K562 (cell line): ENCODE measurements around the gene CHMP2A. TPM values are rescaled to one million over a fixed set of nuclear protein-coding genes. Genes with fewer than 3 reads are reported as not detected.
A peak's percentile ranks its signal among the peaks of the same experiment; 100 is the strongest.

Source experiments
- ATAC-seq: fragments of 200-7000 bp; cut with Tn5 transposase; 3 replicates; pipeline ENCODE4 v1.9.1; 2020; ENCODE audit warnings: moderate library complexity
- BruUV-seq: library from RNA; stranded (reverse); fragments of 400-500 nt; replicated peaks from 2 replicates; lab custom pipeline; 2021; lab: Mats Ljungman, UMichigan
- CTCF ChIA-PET: fragments of 300-600 bp; formaldehyde crosslinking; extraction: SDS; loops from one replicate; lab custom pipeline; 2021; ENCODE audit warnings: low intra/inter-chr PET ratio; lab: Yijun Ruan, JAX
- POLR2A ChIA-PET: fragments of 300-600, 350-650 bp; sonication (Branson Sonifier 250); formaldehyde crosslinking; extraction: SDS; loops from one replicate; lab custom pipeline; 2021; ENCODE audit warnings: antibody characterized with exemption, inconsistent platforms; lab: Yijun Ruan, JAX
- DNase-seq, 4 experiments: peaks; one replicate each; pipeline versions ENCODE4 v3.0.0 to v3.0.0-alpha.2; 2011 to 2018; ENCODE audit warnings: low spot score in 3 of 4, mixed read lengths in 3 of 4; ENCODE audit errors: extremely low read depth in 1 of 4
- FAIRE-seq: peaks from 2 replicates; lab custom pipeline; 2011; peaks lifted over from hg19 to GRCh38; lab: Jason Lieb, UNC
- H2AFZ ChIP-seq: 2 replicates; pipeline ENCODE4 v1.6.0; 2011; ENCODE audit warnings: low read depth, low read length, control low read depth, inconsistent platforms
- H3K27ac ChIP-seq: fragments of 200-600 bp; 3 replicates; pipeline ENCODE4 v1.8.0; 2011; ENCODE audit warnings: low read depth, mild to moderate bottlenecking, control low read depth, inconsistent platforms, low read length, moderate library complexity, mixed read lengths; ENCODE audit errors: extremely low read depth
- H3K27me3 ChIP-seq, 2 experiments: fragments of 300-600 bp in 1 of 2; 2 replicates in 1 of 2; 3 replicates in 1 of 2; pipeline versions ENCODE4 v1.6.0 to v1.8.0; 2011; ENCODE audit warnings: inconsistent platforms in 2 of 2, low read length in 2 of 2, mild to moderate bottlenecking in 1 of 2, mixed read lengths in 1 of 2, moderate library complexity in 1 of 2; ENCODE audit not compliant: control insufficient read depth in 2 of 2, insufficient read depth in 2 of 2
- H3K36me3 ChIP-seq: fragments of 300-600 bp; 3 replicates; pipeline ENCODE4 v1.8.0; 2011; ENCODE audit warnings: mild to moderate bottlenecking, low read length, inconsistent platforms; ENCODE audit not compliant: control insufficient read depth, insufficient read depth
- H3K4me1 ChIP-seq, 2 experiments: fragments of 200-600 bp in 1 of 2; replicated peaks in 1 of 2; 2 replicates in 1 of 2; 3 replicates in 1 of 2; pipeline versions ENCODE4 v1.5.1 to v1.8.0; 2011; ENCODE audit warnings: inconsistent platforms in 2 of 2, low read length in 2 of 2, mild to moderate bottlenecking in 1 of 2, mixed read lengths in 1 of 2, moderate library complexity in 1 of 2; ENCODE audit not compliant: control insufficient read depth in 2 of 2, insufficient read depth in 2 of 2
- H3K4me2 ChIP-seq: 2 replicates; pipeline ENCODE4 v1.6.1; 2011; ENCODE audit warnings: low read length, control low read depth, inconsistent platforms, mixed read lengths; ENCODE audit not compliant: insufficient read depth
- H3K4me3 ChIP-seq: fragments of 200-600 bp; sonication (generic), shearing (Covaris generic); 2 replicates; pipeline ENCODE4 v1.5.1; 2016; ENCODE audit warnings: control low read depth, inconsistent platforms
- H3K79me2 ChIP-seq: fragments of 200-600 bp; 3 replicates; pipeline ENCODE4 v1.8.0; 2011; ENCODE audit warnings: low read length, inconsistent platforms; ENCODE audit not compliant: control insufficient read depth, insufficient read depth
- H3K9ac ChIP-seq, 2 experiments: 2 replicates each; pipeline versions ENCODE4 v1.6.0 to v1.6.1; 2011; ENCODE audit warnings: low read depth in 2 of 2, low read length in 2 of 2, control low read depth in 1 of 2, inconsistent platforms in 1 of 2, mild to moderate bottlenecking in 1 of 2, mixed read lengths in 1 of 2; ENCODE audit not compliant: insufficient read depth in 1 of 2
- H3K9me1 ChIP-seq: one replicate; pipeline ENCODE4 v1.6.0; 2011; ENCODE audit warnings: inconsistent platforms, mild to moderate bottlenecking, low read length, moderate library complexity; ENCODE audit not compliant: control insufficient read depth, insufficient read depth
- H3K9me3 ChIP-seq: replicated peaks from 2 replicates; pipeline ENCODE4 v1.5.1; 2011; ENCODE audit warnings: low read depth, low read length, inconsistent platforms; ENCODE audit not compliant: control insufficient read depth, insufficient read depth
- H4K20me1 ChIP-seq: replicated peaks from 2 replicates; pipeline ENCODE4 v1.6.1; 2011; ENCODE audit warnings: low read length, inconsistent platforms, mixed read lengths; ENCODE audit not compliant: control insufficient read depth, insufficient read depth
- DACH1 ChIP-seq: fragments of 450-650 bp; IDR thresholded peaks from 2 replicates; pipeline ENCODE4 v1.6.1; 2018; ENCODE audit not compliant: partially characterized antibody
- FOSL1 ChIP-seq: fragments of 200-800 bp; sonication (Bioruptor generic); conservative IDR thresholded peaks from 2 replicates; pipeline ENCODE4 v1.6.1; 2016; ENCODE audit warnings: missing genetic modification characterization, missing compliant biosample characterization
- FOXJ3 ChIP-seq: sonication (generic); formaldehyde crosslinking; IDR thresholded peaks from 2 replicates; pipeline ENCODE4 v1.4.0; 2020; ENCODE audit warnings: mild to moderate bottlenecking, missing genetic modification reagents
- KAT2B ChIP-seq: IDR thresholded peaks from one replicate; pipeline ENCODE4 v1.6.1; 2012; ENCODE audit warnings: low read depth, mild to moderate bottlenecking, control low read depth, inconsistent platforms, low read length, moderate library complexity
- KLF16 ChIP-seq: IDR thresholded peaks from 2 replicates; pipeline ENCODE4 v1.6.1; 2016; ENCODE audit warnings: antibody characterized with exemption
- NCOA1 ChIP-seq: fragments of 450-650 bp; IDR thresholded peaks from 2 replicates; pipeline ENCODE4 v1.6.1; 2016; ENCODE audit warnings: low read depth
- ZNF316 ChIP-seq: fragments of 450-650 bp; IDR thresholded peaks from 2 replicates; pipeline ENCODE4 v1.6.1; 2016
- ZNF445 ChIP-seq: fragments of 250-450 bp; sonication (Bioruptor Pico); IDR thresholded peaks from 2 replicates; pipeline ENCODE4 v1.4.0; 2020; ENCODE audit warnings: low read depth, mild to moderate bottlenecking, moderate library complexity
- WGBS: fragments of 100-300 bp; shearing (Covaris generic); methylation state at CpG from one replicate; pipeline ENCODE4 v1.1.6; 2016; ENCODE audit warnings: low coverage, mixed read lengths; ENCODE audit not compliant: insufficient coverage; ENCODE audit errors: missing lambda C conversion rate; 5-methylcytosine and 5-hydroxymethylcytosine counted together
- in situ Hi-C: fragments of 300-500 bp; cut with MboI; formaldehyde crosslinking; loops from 4 replicates; pipeline ENCODE4 v1.15.0; 2018; ENCODE audit warnings: inconsistent platforms, mixed read lengths
- intact Hi-C: fragments of 100-400 bp; cut with micrococcal nuclease; formaldehyde crosslinking; loops from 2 replicates; pipeline ENCODE4 v1.14.2; 2022
- polyA plus RNA-seq, 8 experiments: library from polyadenylated mRNA; depleted of rRNA in 4 of 8; stranded (reverse) in 5 of 8; unstranded in 3 of 8; fragments of >200 nt; fragmentation: Nextera tagmentation in 2 of 8; fragmentation: Illumina TruSeq in 1 of 8; extraction: Ambion mirVana in 2 of 8; extraction: Trizol in 1 of 8; gene quantifications; 2 replicates each; pipeline versions ENCODE4 v1.2.1 to v1.2.3, GENCODE V29; 2011 to 2014; ENCODE audit warnings: inconsistent platforms in 1 of 8, missing spikeins in 1 of 8
- total RNA-seq, 7 experiments: library from RNA; depleted of rRNA in 6 of 7; stranded (reverse); fragments of >200 nt in 6 of 7; fragmentation: Illumina TruSeq in 2 of 7; extraction: Trizol in 2 of 7; gene quantifications; 2 replicates each; pipeline versions ENCODE4 v1.2.1 to v1.2.3, GENCODE V29; 2011 to 2021; ENCODE audit warnings: low replicate concordance in 1 of 7
- TF ChIP-seq, protein P1 (sequence below): fragments of 250-450 bp; sonication (Bioruptor Pico); IDR thresholded peaks from 2 replicates; pipeline ENCODE4 v1.5.0; 2022; ENCODE audit warnings: mild to moderate bottlenecking
- TF ChIP-seq, protein P2 (sequence below): fragments of 450-650 bp; IDR thresholded peaks from 2 replicates; pipeline ENCODE4 v1.6.1; 2018; ENCODE audit warnings: mild to moderate bottlenecking, low read depth; ENCODE audit not compliant: partially characterized antibody

Gene CHMP2A
- total and polyA plus RNA-seq, 9 of the 15 experiments (the other 6 are each of a cell fraction or from before 2014, with no cell fraction given): 57.6 to 159 (median 87.2) TPM

DNA sequence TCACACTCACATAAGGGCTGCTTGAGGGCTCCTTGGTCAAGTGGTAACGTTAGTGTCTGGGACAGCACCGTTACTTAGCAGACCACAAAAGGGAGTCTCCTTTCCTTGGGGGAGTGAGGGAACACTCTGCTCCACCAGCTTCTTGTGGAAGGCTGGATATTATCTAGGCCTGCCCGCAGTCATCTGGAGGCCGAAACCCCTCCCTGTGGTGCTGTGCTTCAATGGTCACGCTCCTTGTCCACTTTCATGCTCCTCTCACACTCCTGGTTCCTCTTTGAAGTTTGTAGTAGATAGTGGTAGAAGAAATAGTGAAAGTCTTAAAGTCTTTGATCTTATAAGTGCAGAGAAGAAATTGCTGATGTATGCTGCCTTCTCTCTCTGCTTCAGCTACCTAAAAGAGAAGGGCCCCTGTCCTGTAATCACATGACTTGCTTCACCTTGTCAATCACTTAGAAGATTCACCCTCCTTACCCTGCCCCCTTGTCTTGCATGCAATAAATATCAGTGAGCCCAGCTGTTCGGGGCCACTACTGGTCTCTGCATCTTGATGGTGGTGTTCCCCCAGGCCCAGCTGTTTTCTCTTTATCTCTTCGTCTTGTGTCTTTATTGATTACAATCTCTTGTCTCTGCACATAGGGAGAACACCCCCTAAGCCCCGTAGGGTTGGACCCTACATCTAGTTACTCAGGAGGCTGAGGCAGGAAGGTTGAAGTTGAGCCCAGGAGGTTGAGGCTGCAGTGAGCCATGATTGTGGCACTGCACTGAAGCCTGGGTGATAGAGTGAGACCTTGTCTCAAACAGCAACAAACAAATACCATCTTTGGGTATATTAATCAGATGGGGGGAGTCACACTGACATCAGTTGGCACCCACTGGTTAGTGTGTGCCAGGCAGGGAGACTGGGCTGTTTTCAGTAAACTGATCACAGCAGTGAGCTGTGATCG is 29.9 kb upstream of the CHMP2A start (continued):
- TF ChIP-seq, protein P1, sequence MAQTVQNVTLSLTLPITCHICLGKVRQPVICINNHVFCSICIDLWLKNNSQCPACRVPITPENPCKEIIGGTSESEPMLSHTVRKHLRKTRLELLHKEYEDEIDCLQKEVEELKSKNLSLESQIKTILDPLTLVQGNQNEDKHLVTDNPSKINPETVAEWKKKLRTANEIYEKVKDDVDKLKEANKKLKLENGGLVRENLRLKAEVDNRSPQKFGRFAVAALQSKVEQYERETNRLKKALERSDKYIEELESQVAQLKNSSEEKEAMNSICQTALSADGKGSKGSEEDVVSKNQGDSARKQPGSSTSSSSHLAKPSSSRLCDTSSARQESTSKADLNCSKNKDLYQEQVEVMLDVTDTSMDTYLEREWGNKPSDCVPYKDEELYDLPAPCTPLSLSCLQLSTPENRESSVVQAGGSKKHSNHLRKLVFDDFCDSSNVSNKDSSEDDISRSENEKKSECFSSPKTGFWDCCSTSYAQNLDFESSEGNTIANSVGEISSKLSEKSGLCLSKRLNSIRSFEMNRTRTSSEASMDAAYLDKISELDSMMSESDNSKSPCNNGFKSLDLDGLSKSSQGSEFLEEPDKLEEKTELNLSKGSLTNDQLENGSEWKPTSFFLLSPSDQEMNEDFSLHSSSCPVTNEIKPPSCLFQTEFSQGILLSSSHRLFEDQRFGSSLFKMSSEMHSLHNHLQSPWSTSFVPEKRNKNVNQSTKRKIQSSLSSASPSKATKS (CRISPR knock-in tag): no peak
- TF ChIP-seq ZNF316: peak; percentile 41

DNA sequence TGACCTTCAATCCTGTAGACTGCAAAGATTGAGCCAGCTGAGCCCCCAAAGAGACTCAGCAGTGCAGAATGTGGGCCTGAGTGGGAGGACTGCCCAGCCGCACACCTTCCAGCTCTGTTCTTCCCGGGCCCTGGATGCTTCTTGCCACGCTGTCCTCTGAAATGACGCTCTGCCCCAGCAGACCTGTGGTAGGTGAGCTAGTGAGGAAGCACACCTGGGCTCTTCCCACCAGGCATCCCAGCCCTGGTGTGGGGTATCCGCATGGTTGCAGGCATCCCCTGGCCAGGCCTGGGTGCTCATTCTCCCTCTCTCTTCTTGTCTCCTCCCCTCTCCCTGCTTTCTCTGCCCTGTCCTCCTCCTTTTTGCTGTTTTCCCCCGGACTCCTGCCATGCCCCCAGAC is 28.1 kb upstream of the CHMP2A start:
- peaks cover 33% of the 10 kb centered on the region for H3K79me2 ChIP-seq
- H3K9me1 ChIP-seq: no peaks in the 10 kb centered on the region
- H3K27ac ChIP-seq: no peak overlapping the region; the same call in 2 of the 3 replicates
- no peak overlapping the region for H3K4me3 ChIP-seq
- H3K4me2 ChIP-seq: no peak overlapping the region
- H4K20me1 ChIP-seq: no peaks in the 10 kb centered on the region
- no peak for FAIRE-seq
- no peak for DNase-seq
- intact Hi-C loops (no loop called here), in situ Hi-C loops (no loop called here)
- no peak for TF ChIP-seq FOXJ3 (CRISPR knock-in tag)
- TF ChIP-seq, protein P2, sequence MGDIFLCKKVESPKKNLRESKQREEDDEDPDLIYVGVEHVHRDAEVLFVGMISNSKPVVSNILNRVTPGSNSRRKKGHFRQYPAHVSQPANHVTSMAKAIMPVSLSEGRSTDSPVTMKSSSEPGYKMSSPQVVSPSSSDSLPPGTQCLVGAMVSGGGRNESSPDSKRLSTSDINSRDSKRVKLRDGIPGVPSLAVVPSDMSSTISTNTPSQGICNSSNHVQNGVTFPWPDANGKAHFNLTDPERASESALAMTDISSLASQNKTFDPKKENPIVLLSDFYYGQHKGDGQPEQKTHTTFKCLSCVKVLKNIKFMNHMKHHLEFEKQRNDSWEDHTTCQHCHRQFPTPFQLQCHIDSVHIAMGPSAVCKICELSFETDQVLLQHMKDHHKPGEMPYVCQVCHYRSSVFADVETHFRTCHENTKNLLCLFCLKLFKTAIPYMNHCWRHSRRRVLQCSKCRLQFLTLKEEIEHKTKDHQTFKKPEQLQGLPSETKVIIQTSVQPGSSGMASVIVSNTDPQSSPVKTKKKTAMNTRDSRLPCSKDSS: no peak
- TF ChIP-seq KAT2B: no peak
- no peak for TF ChIP-seq DACH1
- TF ChIP-seq ZNF445 (CRISPR knock-in tag): no peak
- no peak for TF ChIP-seq KLF16
- no peak for TF ChIP-seq FOSL1
- no peak for TF ChIP-seq NCOA1
- POLR2A ChIA-PET: no interaction called here
- no TSS peak for BruUV-seq
- ATAC-seq: no peak
- WGBS: 98% methylated on average over 5 of the region's 6 CpGs
- peak overlapping the region in 1 of 2 experiments; percentile 18; a peak in 2 of 4 replicates for H3K9ac ChIP-seq
- no peak overlapping the region for H2AFZ ChIP-seq
- no peaks in the 10 kb centered on the region; a peak in 1 of 5 replicates for H3K27me3 ChIP-seq
- peaks cover 35% of the 10 kb centered on the region for H3K36me3 ChIP-seq
- CTCF ChIA-PET: interaction anchor here (3.1 kb wide), 1 partner anchor 63 kb away, joined by 23 read pairs; the partner anchor contains the start of gene ZBTB45
- peaks cover 51% of the 10 kb centered on the region in 2 experiments for H3K4me1 ChIP-seq
- peaks cover 2% of the 10 kb centered on the region; the same call in 1 of the 2 replicates for H3K9me3 ChIP-seq
